Astrocyte (in vitro differentiated cells and primary cell): Measurements from ENCODE around the gene PTGIS. TPM values are rescaled to one million over a fixed set of nuclear protein-coding genes. Genes with fewer than 3 reads are reported as not detected.

Experiments
- DNase-seq: peaks from one replicate; pipeline ENCODE4 v3.0.0-alpha.2; 2010; ENCODE audit warnings: low read depth
- FAIRE-seq: peaks from 2 replicates; lab custom pipeline; 2011; peaks lifted over from hg19 to GRCh38; lab: Jason Lieb, UNC
- H2AFZ ChIP-seq: 2 replicates; pipeline ENCODE4 v1.6.0; 2012; ENCODE audit warnings: low read depth, low read length, inconsistent platforms
- H3K27ac ChIP-seq: 2 replicates; pipeline ENCODE4 v1.5.1; 2011; ENCODE audit warnings: low read depth, low read length, inconsistent platforms
- H3K27me3 ChIP-seq: 2 replicates; pipeline ENCODE4 v1.6.0; 2011; ENCODE audit warnings: low read length, inconsistent platforms; ENCODE audit not compliant: insufficient read depth
- H3K36me3 ChIP-seq: 2 replicates; pipeline ENCODE4 v1.5.1; 2011; ENCODE audit warnings: low read length, inconsistent platforms; ENCODE audit not compliant: insufficient read depth
- H3K4me1 ChIP-seq: 2 replicates; pipeline ENCODE4 v1.5.1; 2011; ENCODE audit warnings: low read length, inconsistent platforms; ENCODE audit not compliant: insufficient read depth
- H3K4me2 ChIP-seq: 2 replicates; pipeline ENCODE4 v1.6.0; 2012; ENCODE audit warnings: low read length, inconsistent platforms
- H3K4me3 ChIP-seq: 2 replicates; pipeline ENCODE4 v1.5.1; 2011; ENCODE audit warnings: low read depth, mild to moderate bottlenecking, low read length, inconsistent platforms; ENCODE audit not compliant: insufficient read depth
- H3K79me2 ChIP-seq: 2 replicates; pipeline ENCODE4 v1.6.0; 2012; ENCODE audit warnings: mild to moderate bottlenecking, low read length, inconsistent platforms; ENCODE audit not compliant: insufficient read depth
- H3K9ac ChIP-seq: 2 replicates; pipeline ENCODE4 v1.6.0; 2012; ENCODE audit warnings: mild to moderate bottlenecking, low read length, inconsistent platforms
- H3K9me3 ChIP-seq: 2 replicates; pipeline ENCODE4 v1.5.1; 2012; ENCODE audit warnings: low read depth, mild to moderate bottlenecking, low read length, inconsistent platforms; ENCODE audit not compliant: insufficient read depth
- H4K20me1 ChIP-seq: 2 replicates; pipeline ENCODE4 v1.6.0; 2012; ENCODE audit warnings: low read length, inconsistent platforms; ENCODE audit not compliant: insufficient read depth
- H3K27ac Mint-ChIP-seq: one replicate; pipeline ENCODE4 v1.8.0; 2021; ENCODE audit warnings: mild to moderate bottlenecking, mixed read lengths; ENCODE audit not compliant: unreplicated experiment
- H3K27me3 Mint-ChIP-seq: one replicate; pipeline ENCODE4 v1.8.0; 2021; ENCODE audit warnings: low read depth, mixed read lengths; ENCODE audit not compliant: unreplicated experiment
- H3K36me3 Mint-ChIP-seq: one replicate; pipeline ENCODE4 v1.8.0; 2021; ENCODE audit warnings: low read depth, mixed read lengths; ENCODE audit not compliant: unreplicated experiment
- H3K4me1 Mint-ChIP-seq: one replicate; pipeline ENCODE4 v1.8.0; 2021; ENCODE audit warnings: low read depth, mixed read lengths; ENCODE audit not compliant: unreplicated experiment
- H3K4me3 Mint-ChIP-seq: one replicate; pipeline ENCODE4 v1.8.0; 2021; ENCODE audit warnings: mild to moderate bottlenecking, moderate library complexity, mixed read lengths; ENCODE audit not compliant: unreplicated experiment
- H3K9me3 Mint-ChIP-seq: one replicate; pipeline ENCODE4 v1.8.0; 2021; ENCODE audit warnings: mild to moderate bottlenecking, mixed read lengths; ENCODE audit not compliant: unreplicated experiment
- CTCF ChIP-seq: IDR thresholded peaks from 2 replicates; pipeline ENCODE4 v1.5.1; 2011; ENCODE audit warnings: low read depth, mild to moderate bottlenecking, inconsistent platforms, low read length, moderate library complexity; ENCODE audit not compliant: insufficient read depth
- EZH2 ChIP-seq: IDR thresholded peaks from 2 replicates; pipeline ENCODE4 v1.6.1; 2012; ENCODE audit warnings: mild to moderate bottlenecking, low read length, inconsistent platforms; ENCODE audit not compliant: insufficient read depth
- total RNA-seq: library from RNA; stranded (reverse); gene quantifications from 2 replicates; pipeline ENCODE4 v1.2.1, GENCODE V29; 2021

Gene PTGIS
- total RNA-seq, 1 donor from 2014 or later: 1.9 TPM

- no peaks in the 10 kb centered on the region for H3K27me3 ChIP-seq
- no peak overlapping the region for H3K4me3 Mint-ChIP-seq
- H3K79me2 ChIP-seq: no peaks in the 10 kb centered on the region
- no peak overlapping the region for H2AFZ ChIP-seq
- peaks cover 9% of the 10 kb centered on the region for H3K36me3 Mint-ChIP-seq
- H3K9ac ChIP-seq: no peak overlapping the region
- H3K36me3 ChIP-seq: no peaks in the 10 kb centered on the region
- TF ChIP-seq CTCF (no peak), EZH2 (no peak)
- H3K9me3 ChIP-seq: no peaks in the 10 kb centered on the region
- H3K4me1 ChIP-seq: no peaks in the 10 kb centered on the region
- H3K9me3 Mint-ChIP-seq: no peaks in the 10 kb centered on the region
- FAIRE-seq (no peak), DNase-seq (no peak)
- H3K4me2 ChIP-seq: no peak overlapping the region
- H3K27ac ChIP-seq: no peak overlapping the region
- H3K27me3 Mint-ChIP-seq: peaks cover 11% of the 10 kb centered on the region
- H4K20me1 ChIP-seq: peaks cover 7% of the 10 kb centered on the region
- no peak overlapping the region for H3K27ac Mint-ChIP-seq
- no peak overlapping the region for H3K4me3 ChIP-seq
- H3K4me1 Mint-ChIP-seq: peaks cover 2% of the 10 kb centered on the region
Observed at GRCh38 chr20:49538950-49539349, 29.0 kb downstream of the PTGIS start.

- no peaks in the 10 kb centered on the region for H3K4me1 ChIP-seq
- H3K27ac ChIP-seq: no peak overlapping the region
- H3K4me2 ChIP-seq: no peak overlapping the region
- Mint-ChIP-seq H3K4me1 (peaks cover 2% of the 10 kb centered on the region), H3K27ac (no peak overlapping the region), H3K4me3 (no peak overlapping the region), H3K36me3 (no peaks in the 10 kb centered on the region), H3K9me3 (no peaks in the 10 kb centered on the region), H3K27me3 (no peaks in the 10 kb centered on the region)
- FAIRE-seq: no peak
- no peak overlapping the region for H2AFZ ChIP-seq
- H3K79me2 ChIP-seq: no peaks in the 10 kb centered on the region
- peaks cover 7% of the 10 kb centered on the region for H4K20me1 ChIP-seq
- TF ChIP-seq EZH2: no peak
- TF ChIP-seq CTCF: peak; percentile 80
- H3K9ac ChIP-seq: no peak overlapping the region
- H3K36me3 ChIP-seq: no peaks in the 10 kb centered on the region
- peaks cover 2% of the 10 kb centered on the region for H3K27me3 ChIP-seq
- no peak overlapping the region for H3K4me3 ChIP-seq
- DNase-seq: peak; percentile 13
- H3K9me3 ChIP-seq: no peaks in the 10 kb centered on the region
Observed at GRCh38 chr20:49534255-49534712, 33.7 kb downstream of the PTGIS start.

GRCh38 chr20:49532285-49532946, 35.5 kb downstream of the PTGIS start:
- Mint-ChIP-seq H3K27ac (no peak overlapping the region), H3K4me1 (peaks cover 2% of the 10 kb centered on the region), H3K4me3 (no peak overlapping the region), H3K27me3 (no peaks in the 10 kb centered on the region), H3K36me3 (no peaks in the 10 kb centered on the region), H3K9me3 (no peaks in the 10 kb centered on the region)
- no peaks in the 10 kb centered on the region for H3K9me3 ChIP-seq
- H3K4me1 ChIP-seq: no peaks in the 10 kb centered on the region
- H3K4me3 ChIP-seq: no peak overlapping the region
- H3K79me2 ChIP-seq: no peaks in the 10 kb centered on the region
- FAIRE-seq (no peak), DNase-seq (no peak)
- H3K27ac ChIP-seq: no peak overlapping the region
- no peak overlapping the region for H3K4me2 ChIP-seq
- H3K27me3 ChIP-seq: peaks cover 2% of the 10 kb centered on the region
- TF ChIP-seq CTCF (no peak), EZH2 (no peak)
- no peaks in the 10 kb centered on the region for H3K36me3 ChIP-seq
- H3K9ac ChIP-seq: no peak overlapping the region
- no peak overlapping the region for H2AFZ ChIP-seq
- peaks cover 7% of the 10 kb centered on the region for H4K20me1 ChIP-seq
